Progenitor cell of endocrine pancreas (in vitro differentiated cells): ENCODE data around the gene TIAL1. TPM values are rescaled to one million over a fixed set of nuclear protein-coding genes. Genes with fewer than 3 reads are reported as not detected.

Source experiments
- DNase-seq: peaks from one replicate; pipeline ENCODE4 v3.0.0; 2021; ENCODE audit warnings: low spot score; ENCODE audit not compliant: unreplicated experiment
- H3K27ac Mint-ChIP-seq: 2 replicates; pipeline ENCODE4 v1.8.0; 2021; ENCODE audit warnings: mild to moderate bottlenecking, moderate library complexity, mixed read lengths
- H3K27me3 Mint-ChIP-seq: 2 replicates; pipeline ENCODE4 v1.8.0; 2021; ENCODE audit warnings: mixed read lengths
- H3K36me3 Mint-ChIP-seq: 2 replicates; pipeline ENCODE4 v1.8.0; 2022; ENCODE audit warnings: mixed read lengths; ENCODE audit not compliant: insufficient read depth
- H3K4me1 Mint-ChIP-seq: 2 replicates; pipeline ENCODE4 v1.8.0; 2021; ENCODE audit warnings: low read depth, mixed read lengths
- H3K4me3 Mint-ChIP-seq: 2 replicates; pipeline ENCODE4 v1.8.0; 2021; ENCODE audit warnings: low read depth, mild to moderate bottlenecking, moderate library complexity, mixed read lengths
- H3K9me3 Mint-ChIP-seq: 2 replicates; pipeline ENCODE4 v1.8.0; 2021; ENCODE audit warnings: low read depth, mixed read lengths
- total RNA-seq: library from RNA; stranded (reverse); gene quantifications from 2 replicates; pipeline ENCODE4 v1.2.1, GENCODE V29; 2021
- TF ChIP-seq, protein P1 (sequence below): fragments of 200-600 bp; sonication (generic); IDR thresholded peaks from one replicate; pipeline ENCODE4 v1.5.0; 2021; ENCODE audit warnings: antibody characterized with exemption, mild to moderate bottlenecking; ENCODE audit not compliant: unreplicated experiment

The TIAL1 gene
- total RNA-seq, 1 donor from 2014 or later: 189 TPM

- H3K27me3 Mint-ChIP-seq: peaks cover 6% of the 10 kb centered on the region
- H3K27ac Mint-ChIP-seq: no peak overlapping the region
- DNase-seq: no peak
- H3K4me3 Mint-ChIP-seq: no peak overlapping the region
- H3K9me3 Mint-ChIP-seq: peaks cover 3% of the 10 kb centered on the region
- H3K36me3 Mint-ChIP-seq: no peaks in the 10 kb centered on the region
- TF ChIP-seq, protein P1, sequence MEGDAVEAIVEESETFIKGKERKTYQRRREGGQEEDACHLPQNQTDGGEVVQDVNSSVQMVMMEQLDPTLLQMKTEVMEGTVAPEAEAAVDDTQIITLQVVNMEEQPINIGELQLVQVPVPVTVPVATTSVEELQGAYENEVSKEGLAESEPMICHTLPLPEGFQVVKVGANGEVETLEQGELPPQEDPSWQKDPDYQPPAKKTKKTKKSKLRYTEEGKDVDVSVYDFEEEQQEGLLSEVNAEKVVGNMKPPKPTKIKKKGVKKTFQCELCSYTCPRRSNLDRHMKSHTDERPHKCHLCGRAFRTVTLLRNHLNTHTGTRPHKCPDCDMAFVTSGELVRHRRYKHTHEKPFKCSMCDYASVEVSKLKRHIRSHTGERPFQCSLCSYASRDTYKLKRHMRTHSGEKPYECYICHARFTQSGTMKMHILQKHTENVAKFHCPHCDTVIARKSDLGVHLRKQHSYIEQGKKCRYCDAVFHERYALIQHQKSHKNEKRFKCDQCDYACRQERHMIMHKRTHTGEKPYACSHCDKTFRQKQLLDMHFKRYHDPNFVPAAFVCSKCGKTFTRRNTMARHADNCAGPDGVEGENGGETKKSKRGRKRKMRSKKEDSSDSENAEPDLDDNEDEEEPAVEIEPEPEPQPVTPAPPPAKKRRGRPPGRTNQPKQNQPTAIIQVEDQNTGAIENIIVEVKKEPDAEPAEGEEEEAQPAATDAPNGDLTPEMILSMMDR: peak; percentile 35
- H3K4me1 Mint-ChIP-seq: peaks cover 2% of the 10 kb centered on the region
Observed at GRCh38 chr10:119602241-119603095, 5.7 kb upstream of the TIAL1 start.

DNA sequence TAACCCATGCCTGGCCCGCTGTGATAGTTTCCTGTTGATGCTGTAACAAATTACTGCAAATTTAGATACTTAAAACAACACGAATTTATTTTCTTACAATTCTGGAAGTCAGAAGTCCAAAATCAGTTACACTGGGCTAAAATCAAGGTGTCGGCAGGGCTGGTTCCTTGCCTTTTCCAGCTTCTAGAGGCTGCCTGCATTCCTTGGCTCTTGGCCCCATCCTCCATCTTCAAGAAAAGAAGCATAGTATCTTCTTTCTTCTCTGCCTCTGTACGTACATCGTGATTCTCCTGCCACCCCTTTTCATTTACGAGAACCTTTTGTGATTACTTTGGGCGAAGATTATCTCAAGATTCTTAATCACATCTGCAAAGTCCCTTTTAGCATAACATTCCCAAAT lies 1.6 kb upstream of the TIAL1 start:
- H3K9me3 Mint-ChIP-seq: peaks cover 3% of the 10 kb centered on the region
- TF ChIP-seq, protein P1: no peak
- DNase-seq: no peak
- H3K27ac Mint-ChIP-seq: no peak overlapping the region
- H3K4me1 Mint-ChIP-seq: peaks cover 20% of the 10 kb centered on the region
- H3K36me3 Mint-ChIP-seq: peaks cover 8% of the 10 kb centered on the region
- H3K27me3 Mint-ChIP-seq: peaks cover 6% of the 10 kb centered on the region
- H3K4me3 Mint-ChIP-seq: no peak overlapping the region

- peak overlapping the region; percentile 98 for H3K4me3 Mint-ChIP-seq
- TF ChIP-seq, protein P1: no peak
- H3K27me3 Mint-ChIP-seq: peaks cover 3% of the 10 kb centered on the region
- no peak for DNase-seq
- H3K27ac Mint-ChIP-seq: peak overlapping the region; percentile 95
- peaks cover 8% of the 10 kb centered on the region for H3K36me3 Mint-ChIP-seq
- H3K9me3 Mint-ChIP-seq: peaks cover 3% of the 10 kb centered on the region
- H3K4me1 Mint-ChIP-seq: peaks cover 28% of the 10 kb centered on the region
Observed at GRCh38 chr10:119597405-119598186, 832 bp upstream of the TIAL1 start.

GRCh38 chr10:119595676-119596515 lies 868 bp downstream of the TIAL1 start:
- Mint-ChIP-seq H3K4me3 (peak overlapping the region; percentile 98), H3K9me3 (peaks cover 3% of the 10 kb centered on the region), H3K36me3 (peaks cover 11% of the 10 kb centered on the region), H3K27ac (peak overlapping the region; percentile 95), H3K27me3 (no peaks in the 10 kb centered on the region), H3K4me1 (peaks cover 34% of the 10 kb centered on the region)
- no peak for DNase-seq
- TF ChIP-seq, protein P1: no peak
